VCaP (cell line): Measurements from ENCODE around the gene OR5K4.

ENCODE experiments used
- H3K27ac ChIP-seq: fragments of 450-650 bp; 2 replicates; pipeline ENCODE4 v1.5.1; 2017
- CTCF ChIP-seq: fragments of 450-650 bp; conservative IDR thresholded peaks from 2 replicates; pipeline ENCODE4 v1.5.1; 2017; ENCODE audit warnings: mild to moderate bottlenecking, moderate library complexity

OR5K4 gene

GRCh38 chr3:98353554-98353953 lies at the start of gene OR5K4:
Gene OR5K4 (plus strand): TSS chr3:98353854. CDS start chr3:98353854, 0 bp downstream.
- no peak for TF ChIP-seq CTCF
- no peak within 1 kb of the TSS for H3K27ac ChIP-seq

- H3K27ac ChIP-seq: no peak overlapping the region
- no peak for TF ChIP-seq CTCF
Measured at GRCh38 chr3:98322101-98322500, 31.6 kb upstream of the OR5K4 start.

GRCh38 chr3:98322686-98323085 lies 31.0 kb upstream of the OR5K4 start:
- TF ChIP-seq CTCF: no peak

GRCh38 chr3:98323425-98323824 lies 30.2 kb upstream of the OR5K4 start:
- no peak overlapping the region for H3K27ac ChIP-seq
- TF ChIP-seq CTCF: no peak

More at GRCh38 chr3:98322686-98323085, 31.0 kb upstream of the OR5K4 start:
- H3K27ac ChIP-seq: no peak overlapping the region

- H3K27ac ChIP-seq: peak overlapping the region; percentile 74
- no peak for TF ChIP-seq CTCF
Measured at GRCh38 chr3:98325055-98325454, 28.6 kb upstream of the OR5K4 start.

- peak overlapping the region; percentile 74 for H3K27ac ChIP-seq
- no peak for TF ChIP-seq CTCF
Measured at GRCh38 chr3:98326105-98326893, 27.4 kb upstream of the OR5K4 start.

GRCh38 chr3:98326945-98327344 lies 26.7 kb upstream of the OR5K4 start:
- no peak overlapping the region for H3K27ac ChIP-seq
- TF ChIP-seq CTCF: no peak
